ENCODE measurements around the gene AFMID. TPM values are rescaled to one million over a fixed set of nuclear protein-coding genes. Genes with fewer than 3 reads are reported as not detected.

AFMID gene
- total RNA-seq, 1 experiment from 2014 or later, result 59.3 TPM

DNA sequence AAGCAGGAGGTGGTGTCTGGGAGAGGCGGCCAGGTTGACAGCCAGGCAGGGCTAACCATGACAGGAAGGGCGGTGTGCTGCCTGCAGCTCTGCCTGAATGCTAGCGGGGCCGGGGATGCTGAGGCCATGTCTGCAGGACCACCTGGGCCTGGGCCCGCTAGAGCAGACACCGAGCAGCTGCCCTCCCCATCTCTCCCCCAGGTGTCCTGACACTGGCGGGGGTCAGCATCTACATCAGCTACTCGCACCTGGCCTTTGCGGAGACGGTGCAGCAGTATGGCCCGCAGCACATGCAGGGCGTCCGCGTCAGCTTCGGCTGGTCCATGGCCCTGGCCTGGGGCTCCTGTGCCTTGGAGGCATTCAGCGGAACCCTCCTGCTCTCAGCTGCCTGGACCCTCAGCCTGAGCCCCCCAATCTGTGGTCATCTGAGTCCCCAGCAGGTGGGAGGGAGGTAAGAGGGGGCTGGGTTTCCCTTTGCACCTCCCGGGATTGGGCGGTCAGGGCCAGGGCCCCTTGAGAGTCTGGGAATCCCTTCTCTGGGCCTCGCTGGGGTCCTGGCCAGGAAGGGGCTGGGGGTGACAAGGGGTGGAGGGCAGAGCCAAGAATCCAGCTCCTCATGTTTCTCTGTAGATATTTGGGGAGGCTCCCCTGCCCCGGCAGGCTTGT lies 51.8 kb downstream of the AFMID start:
- BruUV-seq (replicated peaks), result no TSS peak
- ChIA-PET POLR2A (interaction anchor here (0.6 kb wide), 1 partner anchor 36 kb away, joined by 17 read pairs; no protein-coding TSS in a partner anchor), CTCF (no interaction called here)
- intact Hi-C loops (cut with micrococcal nuclease; ENCODE audit: unreplicated experiment) (no loop called here), in situ Hi-C loops (cut with HindIII; ENCODE audit: low pct_unique_long_range_greater_than_20kb, low sequenced_read_pairs) (no loop called here)
- no peaks in the 10 kb centered on the region for H3K4me1 ChIP-seq (ENCODE audit: control insufficient read depth, insufficient read depth, low read length)
- TF ChIP-seq SIN3A (IDR thresholded peaks at IDR 0.05; ENCODE audit: borderline replicate concordance, insufficient read depth, low read depth, low read length) (no peak), TCF7L2 (IDR thresholded peaks at IDR 0.05; ENCODE audit: low read depth, low read length) (no peak), POLR2AphosphoS5 (IDR thresholded peaks at IDR 0.05; ENCODE audit: low read depth, low read length) (no peak)
- TF ChIP-seq, protein P1, sequence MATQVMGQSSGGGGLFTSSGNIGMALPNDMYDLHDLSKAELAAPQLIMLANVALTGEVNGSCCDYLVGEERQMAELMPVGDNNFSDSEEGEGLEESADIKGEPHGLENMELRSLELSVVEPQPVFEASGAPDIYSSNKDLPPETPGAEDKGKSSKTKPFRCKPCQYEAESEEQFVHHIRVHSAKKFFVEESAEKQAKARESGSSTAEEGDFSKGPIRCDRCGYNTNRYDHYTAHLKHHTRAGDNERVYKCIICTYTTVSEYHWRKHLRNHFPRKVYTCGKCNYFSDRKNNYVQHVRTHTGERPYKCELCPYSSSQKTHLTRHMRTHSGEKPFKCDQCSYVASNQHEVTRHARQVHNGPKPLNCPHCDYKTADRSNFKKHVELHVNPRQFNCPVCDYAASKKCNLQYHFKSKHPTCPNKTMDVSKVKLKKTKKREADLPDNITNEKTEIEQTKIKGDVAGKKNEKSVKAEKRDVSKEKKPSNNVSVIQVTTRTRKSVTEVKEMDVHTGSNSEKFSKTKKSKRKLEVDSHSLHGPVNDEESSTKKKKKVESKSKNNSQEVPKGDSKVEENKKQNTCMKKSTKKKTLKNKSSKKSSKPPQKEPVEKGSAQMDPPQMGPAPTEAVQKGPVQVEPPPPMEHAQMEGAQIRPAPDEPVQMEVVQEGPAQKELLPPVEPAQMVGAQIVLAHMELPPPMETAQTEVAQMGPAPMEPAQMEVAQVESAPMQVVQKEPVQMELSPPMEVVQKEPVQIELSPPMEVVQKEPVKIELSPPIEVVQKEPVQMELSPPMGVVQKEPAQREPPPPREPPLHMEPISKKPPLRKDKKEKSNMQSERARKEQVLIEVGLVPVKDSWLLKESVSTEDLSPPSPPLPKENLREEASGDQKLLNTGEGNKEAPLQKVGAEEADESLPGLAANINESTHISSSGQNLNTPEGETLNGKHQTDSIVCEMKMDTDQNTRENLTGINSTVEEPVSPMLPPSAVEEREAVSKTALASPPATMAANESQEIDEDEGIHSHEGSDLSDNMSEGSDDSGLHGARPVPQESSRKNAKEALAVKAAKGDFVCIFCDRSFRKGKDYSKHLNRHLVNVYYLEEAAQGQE (IDR thresholded peaks at IDR 0.05; ENCODE audit: insufficient read depth in 1 of 2, low read depth in 2 of 2, low read length in 1 of 2), result no peak
- TF ChIP-seq, protein P2, sequence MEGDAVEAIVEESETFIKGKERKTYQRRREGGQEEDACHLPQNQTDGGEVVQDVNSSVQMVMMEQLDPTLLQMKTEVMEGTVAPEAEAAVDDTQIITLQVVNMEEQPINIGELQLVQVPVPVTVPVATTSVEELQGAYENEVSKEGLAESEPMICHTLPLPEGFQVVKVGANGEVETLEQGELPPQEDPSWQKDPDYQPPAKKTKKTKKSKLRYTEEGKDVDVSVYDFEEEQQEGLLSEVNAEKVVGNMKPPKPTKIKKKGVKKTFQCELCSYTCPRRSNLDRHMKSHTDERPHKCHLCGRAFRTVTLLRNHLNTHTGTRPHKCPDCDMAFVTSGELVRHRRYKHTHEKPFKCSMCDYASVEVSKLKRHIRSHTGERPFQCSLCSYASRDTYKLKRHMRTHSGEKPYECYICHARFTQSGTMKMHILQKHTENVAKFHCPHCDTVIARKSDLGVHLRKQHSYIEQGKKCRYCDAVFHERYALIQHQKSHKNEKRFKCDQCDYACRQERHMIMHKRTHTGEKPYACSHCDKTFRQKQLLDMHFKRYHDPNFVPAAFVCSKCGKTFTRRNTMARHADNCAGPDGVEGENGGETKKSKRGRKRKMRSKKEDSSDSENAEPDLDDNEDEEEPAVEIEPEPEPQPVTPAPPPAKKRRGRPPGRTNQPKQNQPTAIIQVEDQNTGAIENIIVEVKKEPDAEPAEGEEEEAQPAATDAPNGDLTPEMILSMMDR (IDR thresholded peaks at IDR 0.05), result no peak
- ATAC-seq (no peak), DNase-seq (ENCODE audit: low read depth, low spot score) (no peak)
- no peak overlapping the region for H3K27ac ChIP-seq (ENCODE audit: low read length)
- H3K27me3 ChIP-seq (ENCODE audit: control insufficient read depth, insufficient read depth, low read length), result no peaks in the 10 kb centered on the region
- H3K36me3 ChIP-seq (ENCODE audit: control insufficient read depth, insufficient read depth, low read length), result no peaks in the 10 kb centered on the region
- no peaks in the 10 kb centered on the region for H3K9me3 ChIP-seq (ENCODE audit: control insufficient read depth, insufficient read depth, low read depth, low read length)
- H3K4me3 ChIP-seq (ENCODE audit: low read depth in 2 of 2, low read length in 2 of 2), result no peak overlapping the region

DNA sequence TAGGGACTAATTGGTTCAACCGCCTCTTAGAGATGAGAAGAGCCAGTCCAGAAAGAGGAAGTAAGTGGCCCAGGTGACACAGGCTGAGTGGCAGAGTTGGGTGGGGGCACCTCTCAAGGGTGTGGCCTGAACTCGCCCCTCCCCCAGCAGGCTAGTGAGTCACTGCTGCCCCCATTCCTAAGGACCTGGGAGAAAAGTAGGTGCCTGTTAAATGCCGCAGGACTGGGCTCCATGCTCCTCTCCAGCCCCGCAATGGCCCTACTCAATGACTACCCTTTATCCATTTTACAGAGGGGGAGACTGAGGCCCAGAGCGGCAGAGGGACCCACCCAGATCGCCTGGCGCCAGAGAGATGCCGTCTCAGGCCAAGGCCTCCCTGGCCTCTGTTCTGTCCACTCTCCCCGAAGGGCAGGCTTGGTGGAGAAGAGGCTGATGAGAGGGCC lies 52.3 kb downstream of the AFMID start:
- in situ Hi-C loops (cut with HindIII; ENCODE audit: low pct_unique_long_range_greater_than_20kb, low sequenced_read_pairs), result no loop called here
- Histone ChIP-seq H3K27ac (ENCODE audit: low read length) (no peak overlapping the region), H3K36me3 (ENCODE audit: control insufficient read depth, insufficient read depth, low read length) (no peaks in the 10 kb centered on the region), H3K27me3 (ENCODE audit: control insufficient read depth, insufficient read depth, low read length) (no peaks in the 10 kb centered on the region), H3K4me1 (ENCODE audit: control insufficient read depth, insufficient read depth, low read length) (no peaks in the 10 kb centered on the region), H3K9me3 (ENCODE audit: control insufficient read depth, insufficient read depth, low read depth, low read length) (no peaks in the 10 kb centered on the region), H3K4me3 (ENCODE audit: low read depth in 2 of 2, low read length in 2 of 2) (no peak overlapping the region)
- CTCF ChIA-PET, result no interaction called here
- TF ChIP-seq POLR2AphosphoS5 (IDR thresholded peaks at IDR 0.05; ENCODE audit: low read depth, low read length), result no peak
- TF ChIP-seq, protein P1 (IDR thresholded peaks at IDR 0.05; ENCODE audit: insufficient read depth in 1 of 2, low read depth in 2 of 2, low read length in 1 of 2), result no peak
- no peak for TF ChIP-seq TCF7L2 (IDR thresholded peaks at IDR 0.05; ENCODE audit: low read depth, low read length)
- TF ChIP-seq, protein P2 (IDR thresholded peaks at IDR 0.05), result no peak
- no peak for TF ChIP-seq SIN3A (IDR thresholded peaks at IDR 0.05; ENCODE audit: borderline replicate concordance, insufficient read depth, low read depth, low read length)
- intact Hi-C loops (cut with micrococcal nuclease; ENCODE audit: unreplicated experiment), result no loop called here
- DNase-seq (ENCODE audit: low read depth, low spot score) (no peak), ATAC-seq (no peak)
- BruUV-seq (replicated peaks), result no TSS peak
- POLR2A ChIA-PET, result no interaction called here
